GM19372 (cell line): ENCODE results near the gene HOXB4.

Experiments used
- ATAC-seq: cut with Tn5 transposase; IDR thresholded peaks from one replicate; pipeline ENCODE4 v1.9.1; 2021; ENCODE audit warnings: mild to moderate bottlenecking, low read depth, moderate library complexity; ENCODE audit not compliant: unreplicated experiment

Gene HOXB4

DNA sequence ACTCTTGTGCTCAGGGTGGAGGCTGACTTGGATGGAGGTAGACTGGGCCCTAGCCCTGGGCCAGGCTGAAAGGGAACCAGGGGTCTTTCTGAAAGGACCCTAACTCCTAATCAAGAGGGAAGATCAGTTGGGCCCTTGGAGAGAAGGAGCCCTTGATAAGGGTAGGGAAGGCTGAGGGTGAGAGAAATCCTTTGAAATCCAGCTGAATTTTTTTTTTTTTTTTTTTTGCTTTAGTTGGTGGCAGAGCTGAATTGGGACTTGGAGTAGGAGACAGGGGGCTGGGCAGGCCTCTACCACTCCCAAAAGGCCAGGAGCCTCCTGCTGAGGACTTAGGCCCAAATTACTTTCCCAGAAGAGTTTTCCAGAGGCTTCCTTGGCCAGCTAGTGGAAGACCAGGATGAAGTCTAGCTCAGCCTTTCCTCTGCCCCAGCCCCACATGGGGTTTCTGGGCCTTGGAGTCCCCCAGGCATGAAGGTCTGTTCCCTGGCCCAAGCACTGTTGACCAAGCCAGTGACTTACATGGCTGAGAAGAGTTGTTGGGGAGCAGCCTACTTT, 12.5 kb upstream of the HOXB4 start:
- ATAC-seq, result no peak

DNA sequence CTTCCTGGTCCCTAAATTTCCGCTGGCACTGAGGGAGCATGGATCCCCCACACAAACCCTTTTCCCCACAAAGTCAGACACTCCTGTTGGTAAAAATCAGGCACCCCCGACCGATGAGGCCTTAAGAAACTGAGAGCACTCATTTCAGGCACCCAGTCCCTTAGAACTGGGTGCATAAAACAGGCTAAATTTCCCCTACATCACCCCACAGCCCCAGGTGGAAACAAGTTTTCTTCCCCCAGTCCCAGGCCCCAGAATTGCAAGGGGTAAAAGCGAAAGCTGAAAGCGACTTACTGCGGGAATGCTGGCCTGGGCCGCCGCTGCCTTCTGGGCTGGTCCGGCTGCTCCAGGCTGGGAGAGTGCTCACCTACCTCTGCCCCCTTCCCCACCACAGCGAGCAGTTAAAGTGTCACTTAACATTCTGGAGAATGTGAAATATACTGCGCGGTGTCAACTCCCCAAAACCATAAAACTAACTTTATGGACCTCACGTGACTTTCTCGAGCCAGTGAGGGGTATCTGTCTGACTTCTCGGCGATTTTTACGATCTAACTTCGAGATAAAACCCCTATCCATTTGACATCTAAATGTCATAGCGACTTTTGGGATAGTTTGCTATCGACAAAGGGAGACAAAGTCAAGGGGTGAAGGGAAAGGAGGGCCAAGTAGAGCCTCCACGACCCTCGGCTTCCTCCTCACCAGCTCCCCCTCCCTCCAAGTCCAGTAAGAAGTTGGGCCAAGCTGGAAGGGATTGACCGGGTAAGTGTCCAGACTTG, 11.9 kb upstream of the HOXB4 start, which contains the start of gene HOXB3:
Gene HOXB3 (minus strand): TSS at position 411 of the 776 bp plus-strand sequence. CDS start 37,767 bp downstream, outside the sequence.
- ATAC-seq, result no peak

DNA sequence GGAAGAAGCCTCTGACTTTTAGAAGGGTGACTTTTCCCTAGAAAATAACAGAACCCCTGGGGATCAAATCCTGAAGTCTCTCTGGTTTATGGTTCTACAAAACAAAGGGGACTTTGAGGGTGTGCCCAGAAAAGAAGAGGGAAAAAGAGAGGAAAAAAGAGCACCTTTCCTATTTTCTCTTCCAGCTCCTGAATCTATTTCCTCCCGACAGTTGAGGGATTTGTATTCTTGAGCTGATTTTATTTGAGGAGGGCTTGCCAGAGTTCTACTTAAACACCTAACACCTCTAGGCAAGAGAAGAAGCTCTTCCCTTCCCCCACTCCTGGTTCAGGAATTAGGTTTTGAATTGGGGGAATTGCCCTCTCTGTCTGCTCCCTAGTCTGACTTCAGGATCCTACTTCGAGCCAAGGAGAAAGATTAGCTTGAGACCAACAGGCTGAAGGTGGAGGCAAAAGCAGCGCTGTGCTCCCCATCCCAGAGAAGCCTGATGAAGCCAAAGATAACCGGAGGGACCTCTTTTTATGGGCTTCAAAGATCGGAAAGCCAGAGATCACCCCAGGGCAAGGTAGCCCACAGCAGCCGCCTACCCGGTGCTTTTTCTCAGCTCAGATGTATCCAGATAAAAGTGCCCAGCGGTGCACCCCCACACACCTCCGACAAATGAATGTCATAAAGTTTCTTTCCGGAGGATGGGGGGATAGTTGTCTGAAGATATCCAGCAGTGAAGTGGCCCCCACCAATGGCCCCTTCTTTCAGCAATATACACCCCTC, 11.1 kb upstream of the HOXB4 start:
- no peak for ATAC-seq

- ATAC-seq, result no peak
Observed at GRCh38 chr17:48588528-48588927, 10.4 kb upstream of the HOXB4 start.

DNA sequence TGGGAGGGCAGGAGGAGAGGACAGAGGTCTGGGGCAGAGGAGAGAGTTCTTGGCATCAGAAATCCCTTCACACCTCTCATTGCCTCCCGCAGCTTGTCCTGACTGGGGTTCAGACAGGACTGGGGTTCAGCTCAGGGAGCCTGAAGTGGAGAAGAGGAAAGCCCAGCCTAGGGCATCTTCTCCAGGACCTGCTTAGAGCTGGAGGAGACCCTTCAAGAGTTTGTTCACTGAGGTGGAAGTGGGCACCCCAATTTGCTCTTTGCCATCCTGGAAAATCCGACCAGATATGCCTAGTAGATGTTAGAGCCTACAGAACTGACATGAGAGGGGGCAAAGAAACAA, 9.9 kb upstream of the HOXB4 start:
- no peak for ATAC-seq

GRCh38 chr17:48587276-48588073, 9.3 kb upstream of the HOXB4 start:
- no peak for ATAC-seq

- ATAC-seq, result no peak
Observed at GRCh38 chr17:48586355-48587258, 8.5 kb upstream of the HOXB4 start.

DNA sequence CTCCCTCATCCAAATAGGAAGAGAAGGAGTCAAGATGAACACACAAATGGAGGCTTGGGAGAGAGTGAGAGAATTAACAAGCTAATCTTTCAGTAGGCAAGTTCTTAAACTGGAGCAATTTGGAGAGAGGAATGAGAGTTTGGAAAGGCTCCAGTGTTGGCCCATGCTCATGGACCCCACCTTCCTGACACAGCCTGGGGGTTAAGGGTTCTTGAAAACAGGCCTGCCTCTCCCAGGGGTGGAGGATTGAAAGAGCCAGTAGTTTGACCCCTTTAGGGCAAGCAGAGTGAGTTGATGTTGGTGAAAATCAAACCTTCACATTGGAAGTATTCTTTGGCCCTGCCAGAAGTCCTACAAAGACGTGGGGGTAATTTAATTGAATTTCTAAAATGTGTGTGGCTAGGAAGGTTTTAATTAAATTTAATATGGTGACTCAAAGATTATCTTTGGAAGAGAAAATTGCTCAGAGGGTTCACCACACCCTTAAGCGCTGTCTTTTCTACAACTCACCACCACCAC, 6.1 kb upstream of the HOXB4 start:
- ATAC-seq, result no peak

DNA sequence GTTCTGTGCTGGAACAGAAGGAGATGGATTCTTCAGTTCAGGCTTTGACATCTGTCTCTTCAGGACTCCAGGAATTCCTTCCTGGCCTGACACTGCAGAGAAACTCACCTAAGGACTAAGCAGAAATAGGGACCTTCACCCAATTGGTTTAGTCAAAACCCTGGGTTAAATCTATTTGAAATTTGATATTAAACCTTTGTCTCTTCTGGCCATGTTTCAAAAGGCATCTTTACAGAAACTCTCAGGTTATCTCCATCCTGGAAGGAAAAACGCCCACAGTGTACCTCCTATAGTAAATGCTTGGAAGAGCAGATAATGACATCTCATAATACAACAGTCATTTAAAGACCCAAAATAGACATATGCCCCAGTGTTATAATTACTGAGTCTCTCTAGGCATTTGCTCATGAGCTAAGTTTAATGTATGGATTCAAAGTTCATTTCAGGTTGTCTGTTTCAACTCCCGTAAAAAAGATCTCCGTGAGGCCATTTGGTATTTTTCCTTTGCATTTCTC, 5.6 kb upstream of the HOXB4 start:
- ATAC-seq, result no peak

- no peak for ATAC-seq
Observed at GRCh38 chr17:48582750-48583069, 4.6 kb upstream of the HOXB4 start.

- ATAC-seq, result no peak
Observed at GRCh38 chr17:48579760-48580554, 1.8 kb upstream of the HOXB4 start.

DNA sequence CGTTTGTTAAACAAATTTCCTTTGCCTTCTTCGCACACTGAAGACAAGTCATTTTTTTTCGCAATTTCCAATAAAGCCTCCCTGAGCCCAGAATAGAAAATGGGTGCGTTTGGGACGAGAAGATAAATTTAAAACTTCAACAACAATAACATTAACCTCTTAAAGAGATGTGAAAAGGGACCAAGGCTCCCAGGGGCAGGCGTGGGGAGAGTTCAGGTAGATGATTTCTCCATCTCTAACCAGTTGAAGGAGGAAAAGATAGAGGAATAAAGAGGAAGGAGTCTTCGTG, 1.3 kb upstream of the HOXB4 start:
- ATAC-seq, result no peak

- no peak for ATAC-seq
Observed at GRCh38 chr17:48578616-48579470, 693 bp upstream of the HOXB4 start.

DNA sequence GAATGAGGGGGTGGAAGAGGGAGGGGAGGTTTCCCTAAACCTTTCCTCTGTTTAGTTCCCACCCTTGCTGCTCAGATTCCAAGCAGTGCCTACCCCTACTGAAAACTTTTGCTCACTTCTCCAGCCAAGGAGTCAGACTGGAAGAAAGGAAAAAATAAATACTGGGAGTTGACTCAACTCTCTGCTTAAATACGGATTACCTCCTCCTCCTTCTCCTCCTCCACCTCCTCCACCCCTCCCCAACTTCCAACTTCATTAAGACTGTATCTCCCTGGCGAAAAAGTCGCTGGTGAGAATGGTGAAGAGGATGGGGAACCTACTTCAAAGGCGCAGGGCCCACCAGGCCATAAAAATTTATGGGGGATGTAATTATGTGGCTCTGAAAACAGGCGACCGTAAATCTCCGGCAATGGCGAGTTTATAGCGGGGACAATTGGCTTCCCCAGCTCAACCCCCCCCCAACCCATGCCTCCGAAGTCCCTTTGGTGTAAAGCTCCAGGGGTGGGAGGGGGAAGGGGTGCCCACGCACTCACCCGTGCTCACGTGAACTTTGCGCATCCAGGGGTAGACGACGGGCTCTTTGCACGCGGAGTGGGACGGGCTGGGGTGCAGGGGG, 712 bp downstream of the HOXB4 start:
- no peak for ATAC-seq

GRCh38 chr17:48576479-48577309, 1.5 kb downstream of the HOXB4 start:
- ATAC-seq, result no peak

GRCh38 chr17:48575673-48576478, 2.3 kb downstream of the HOXB4 start:
- ATAC-seq, result no peak
